Lung (tissue), 12 donors: ENCODE data around the gene CFAP45. TPM values are rescaled to one million over a fixed set of nuclear protein-coding genes. Genes with fewer than 3 reads are reported as not detected.

ENCODE experiments used
- ATAC-seq: fragments of 200-7000 bp; cut with Tn5 transposase; one replicate; pipeline ENCODE4 v1.9.1; 2020; ENCODE audit warnings: moderate number of reproducible peaks; ENCODE audit not compliant: insufficient read depth, low FRiP score
- DNase-seq, 3 donors: peaks; one replicate each; pipeline ENCODE4 v3.0.0-alpha.2; 2013 to 2017
- H3K27ac ChIP-seq, 2 donors: one replicate each; pipeline ENCODE4 v1.5.1; 2013; ENCODE audit warnings: mild to moderate bottlenecking in 2 of 2, moderate library complexity in 2 of 2, control low read depth in 1 of 2, inconsistent platforms in 1 of 2, low read depth in 1 of 2, low read length in 1 of 2
- H3K27me3 ChIP-seq, 3 donors: one replicate each; pipeline ENCODE4 v1.5.1; 2013; ENCODE audit warnings: low read length in 2 of 3; ENCODE audit not compliant: control insufficient read depth in 3 of 3, insufficient read depth in 3 of 3
- H3K36me3 ChIP-seq, 4 donors: one replicate each; pipeline ENCODE4 v1.5.1; 2013; ENCODE audit warnings: low read length in 4 of 4, mild to moderate bottlenecking in 1 of 4, moderate library complexity in 1 of 4; ENCODE audit not compliant: control insufficient read depth in 4 of 4, insufficient read depth in 4 of 4
- H3K4me1 ChIP-seq, 5 donors: one replicate each; pipeline ENCODE4 v1.5.1; 2013; ENCODE audit warnings: low read length in 5 of 5, mild to moderate bottlenecking in 2 of 5, moderate library complexity in 1 of 5; ENCODE audit not compliant: control insufficient read depth in 5 of 5, insufficient read depth in 5 of 5
- H3K4me3 ChIP-seq: one replicate; pipeline ENCODE4 v1.5.1; 2013; ENCODE audit warnings: mild to moderate bottlenecking, control low read depth, moderate library complexity
- H3K9ac ChIP-seq, 2 donors: one replicate each; pipeline ENCODE4 v1.5.1; 2013; ENCODE audit warnings: low read length in 2 of 2, control low read depth in 1 of 2; ENCODE audit not compliant: insufficient read depth in 1 of 2
- H3K9me3 ChIP-seq, 4 donors: one replicate each; pipeline ENCODE4 v1.5.1; 2013; ENCODE audit warnings: low read length in 3 of 4, mild to moderate bottlenecking in 1 of 4, moderate library complexity in 1 of 4; ENCODE audit not compliant: control insufficient read depth in 4 of 4, insufficient read depth in 3 of 4
- WGBS, 2 donors: extraction: QIAGEN DNeasy Blood & Tissue Kit; methylation state at CpG; one replicate each; pipeline ENCODE4 v1.1.7; 2013; 5-methylcytosine and 5-hydroxymethylcytosine counted together
- polyA plus RNA-seq, 2 donors: library from polyadenylated mRNA; stranded (reverse); fragments of 200-250 nt; gene quantifications; one replicate each; pipeline ENCODE4 v1.2.1, GENCODE V29; 2013
- total RNA-seq, 2 donors: library from RNA; depleted of rRNA in 1 of 2; stranded (reverse); fragments of >200 nt in 1 of 2; gene quantifications; one replicate each; pipeline ENCODE4 v1.2.1, GENCODE V29; 2014 to 2021
- TF ChIP-seq, protein P1 (sequence below): IDR thresholded peaks from 2 replicates; pipeline ENCODE4 v1.5.1; 2012; ENCODE audit warnings: mild to moderate bottlenecking; ENCODE audit errors: control extremely low read depth, extremely low read depth
- donor health status: control.
- donor health status: control.
- donor health status: Bipolar disorder and iron deficiency.
- donor health status: healthy.
- donor health status: DM: yes; HTN: yes; CAD: no.

The CFAP45 gene
- total and polyA plus RNA-seq, 4 donors, result 9.4 to 29.5 (median 13.1) TPM

GRCh38 chr1:159923203-159924024 is 23.4 kb upstream of the CFAP45 start:
- peak; percentile 38 for ATAC-seq

DNA sequence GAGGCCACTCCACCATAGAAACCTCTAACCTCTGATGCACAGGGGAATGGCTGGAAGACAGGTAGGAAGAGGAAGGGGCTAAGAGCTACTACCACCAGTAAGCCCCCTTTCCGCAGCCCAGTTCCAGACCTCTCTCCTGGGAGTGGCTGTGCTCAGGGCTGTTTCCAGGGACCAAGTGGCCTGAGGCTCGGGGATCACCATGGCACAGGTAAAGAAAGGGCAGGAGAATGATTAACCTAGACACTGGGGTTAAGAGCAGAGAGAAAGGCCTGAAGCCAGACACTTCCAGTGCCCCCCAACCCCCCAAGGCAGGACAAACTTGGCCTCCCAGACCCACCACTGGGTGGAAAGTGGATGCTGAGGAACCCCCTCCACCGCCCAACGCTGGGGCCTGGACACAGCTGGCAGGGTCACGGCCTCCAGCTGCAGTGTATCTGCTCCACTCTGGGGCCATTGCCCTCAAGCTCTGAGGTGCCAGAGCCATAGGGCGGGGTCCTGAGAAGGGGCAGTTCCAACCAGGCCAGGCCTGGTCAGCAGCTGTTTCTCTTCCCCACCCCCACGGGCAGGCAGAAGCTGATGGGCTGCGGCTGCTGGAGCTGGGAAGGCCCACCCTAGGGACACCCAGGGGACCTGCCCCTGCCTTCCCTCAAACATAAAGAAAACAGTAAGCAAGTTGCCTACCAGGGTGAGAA is 22.7 kb upstream of the CFAP45 start:
- Histone ChIP-seq H3K9ac (peak overlapping the region in 1 of 2 donors; percentile 76), H3K27me3 (no peaks in the 10 kb centered on the region), H3K9me3 (no peaks in the 10 kb centered on the region), H3K4me3 (peak overlapping the region; percentile 82), H3K4me1 (peaks cover 3 to 52% (median 30%) of the 10 kb centered on the region in 5 donors), H3K36me3 (peaks cover 17 to 30% (median 23%) of the 10 kb centered on the region in 4 donors), H3K27ac (peak overlapping the region; percentile 92 to 97)
- ATAC-seq (peak; percentile 2), DNase-seq (peak; percentile 96 to 98 (median 97))
- 18 to 38% methylated on average over 8 of the region's 8 CpGs for WGBS, 2 donors
- TF ChIP-seq, protein P1, sequence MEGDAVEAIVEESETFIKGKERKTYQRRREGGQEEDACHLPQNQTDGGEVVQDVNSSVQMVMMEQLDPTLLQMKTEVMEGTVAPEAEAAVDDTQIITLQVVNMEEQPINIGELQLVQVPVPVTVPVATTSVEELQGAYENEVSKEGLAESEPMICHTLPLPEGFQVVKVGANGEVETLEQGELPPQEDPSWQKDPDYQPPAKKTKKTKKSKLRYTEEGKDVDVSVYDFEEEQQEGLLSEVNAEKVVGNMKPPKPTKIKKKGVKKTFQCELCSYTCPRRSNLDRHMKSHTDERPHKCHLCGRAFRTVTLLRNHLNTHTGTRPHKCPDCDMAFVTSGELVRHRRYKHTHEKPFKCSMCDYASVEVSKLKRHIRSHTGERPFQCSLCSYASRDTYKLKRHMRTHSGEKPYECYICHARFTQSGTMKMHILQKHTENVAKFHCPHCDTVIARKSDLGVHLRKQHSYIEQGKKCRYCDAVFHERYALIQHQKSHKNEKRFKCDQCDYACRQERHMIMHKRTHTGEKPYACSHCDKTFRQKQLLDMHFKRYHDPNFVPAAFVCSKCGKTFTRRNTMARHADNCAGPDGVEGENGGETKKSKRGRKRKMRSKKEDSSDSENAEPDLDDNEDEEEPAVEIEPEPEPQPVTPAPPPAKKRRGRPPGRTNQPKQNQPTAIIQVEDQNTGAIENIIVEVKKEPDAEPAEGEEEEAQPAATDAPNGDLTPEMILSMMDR, result no peak

More at GRCh38 chr1:159923203-159924024, 23.4 kb upstream of the CFAP45 start:
- H3K36me3 ChIP-seq, result peaks cover 14 to 23% (median 18%) of the 10 kb centered on the region in 4 donors
- TF ChIP-seq, protein P1, result no peak
- H3K27me3 ChIP-seq, result no peaks in the 10 kb centered on the region
- H3K4me3 ChIP-seq, result peak overlapping the region; percentile 82
- 1% methylated on average over 20 of the region's 20 CpGs for WGBS, 2 donors
- H3K27ac ChIP-seq, result peak overlapping the region; percentile 92 to 97
- H3K9me3 ChIP-seq, result no peaks in the 10 kb centered on the region
- peak overlapping the region; percentile 76 to 84 for H3K9ac ChIP-seq
- peak; percentile 92 to 93 (median 93) for DNase-seq
- peaks cover 3 to 50% (median 30%) of the 10 kb centered on the region in 5 donors for H3K4me1 ChIP-seq

DNA sequence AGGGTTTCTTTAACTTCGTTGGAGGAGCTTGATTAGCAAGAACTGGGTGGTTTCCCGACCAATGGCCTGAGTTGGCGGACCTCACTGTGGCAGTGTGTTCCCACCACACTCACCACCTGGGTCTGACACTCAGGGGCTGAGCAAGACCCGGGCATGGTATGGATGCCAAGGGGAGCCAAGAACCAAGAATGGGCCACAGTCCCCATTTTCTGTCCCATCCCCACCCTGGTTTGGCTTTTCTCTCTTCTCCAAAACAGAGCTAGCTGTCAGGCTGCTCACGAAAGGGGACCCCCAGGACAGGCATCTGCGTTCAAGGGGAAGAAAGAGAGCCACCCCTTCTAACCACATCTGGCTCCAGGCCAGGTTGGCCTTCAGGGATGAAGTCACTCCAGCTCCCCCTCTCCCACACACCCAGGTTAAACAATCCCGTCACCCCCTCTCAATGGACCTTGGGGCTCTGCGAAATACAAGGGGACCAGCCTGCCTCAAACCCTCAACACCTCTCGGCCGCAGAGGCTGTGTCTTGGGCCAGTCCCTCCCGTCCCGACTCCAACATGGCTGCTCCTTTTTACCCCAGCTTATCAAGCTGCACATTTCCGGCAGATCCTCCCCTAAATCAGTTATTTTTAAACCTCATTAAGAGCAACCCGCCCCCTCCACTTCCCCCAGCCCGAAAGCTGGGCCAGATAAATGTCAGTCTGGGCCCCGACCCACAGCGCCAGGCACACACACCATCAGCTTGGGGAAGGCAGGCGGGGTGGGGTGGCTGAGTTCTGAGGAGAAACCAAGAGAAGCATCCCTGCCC is 21.9 kb upstream of the CFAP45 start:
- ATAC-seq (no peak), DNase-seq (peak; percentile 85 to 93 (median 91))
- 14 to 26% methylated on average over 17 to 18 of the region's 18 CpGs for WGBS, 2 donors
- Histone ChIP-seq H3K9me3 (no peaks in the 10 kb centered on the region), H3K36me3 (peaks cover 17 to 34% (median 25%) of the 10 kb centered on the region in 4 donors), H3K9ac (peak overlapping the region in 1 of 2 donors; percentile 76), H3K27me3 (no peaks in the 10 kb centered on the region), H3K4me3 (peak overlapping the region; percentile 82), H3K4me1 (peaks cover 3 to 52% (median 30%) of the 10 kb centered on the region in 5 donors), H3K27ac (peak overlapping the region; percentile 92 to 97)
- TF ChIP-seq, protein P1, result no peak
